ENCODE results near the gene AXL.
A peak's percentile ranks its signal among the peaks of the same experiment; 100 is the strongest.

The AXL gene

DNA sequence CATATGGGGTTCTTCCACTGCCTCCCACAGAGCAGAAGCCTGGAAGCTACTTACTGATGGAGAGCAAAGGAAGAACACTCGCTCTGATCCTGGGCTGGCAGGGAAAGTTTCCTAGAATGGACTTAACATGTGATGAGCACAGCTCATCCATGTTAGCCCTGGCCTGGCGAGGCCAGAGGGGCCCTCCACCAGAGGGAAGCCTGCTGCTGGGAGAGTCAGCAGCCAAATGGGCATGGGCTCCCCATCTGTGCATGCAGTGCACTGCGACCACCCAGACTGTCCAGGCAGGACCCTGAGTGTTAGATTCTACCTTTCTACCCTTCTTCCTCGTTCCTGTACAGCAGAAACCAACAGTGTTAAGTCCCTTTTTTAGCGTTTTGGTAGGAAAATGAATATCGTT, 54.1 kb downstream of the AXL start:
- no peak overlapping the region for H3K18ac ChIP-seq (ENCODE audit: low read length)
- H4K91ac ChIP-seq (ENCODE audit: low read depth, low read length): no peak overlapping the region
- no CpG with 5 or more reads among the region's 6 CpGs for WGBS (ENCODE audit: extremely low coverage, insufficient coverage, insufficient read length)
- H4K8ac ChIP-seq (ENCODE audit: low read depth, low read length): no peak overlapping the region
- no peak overlapping the region for H3K27ac ChIP-seq (ENCODE audit: low read depth, low read length)
- no peaks in the 10 kb centered on the region for H3K79me1 ChIP-seq (ENCODE audit: low read length)
- H3K4me1 ChIP-seq (ENCODE audit: control insufficient read depth in 1 of 2, insufficient read depth in 2 of 2, low read length in 2 of 2): no peaks in the 10 kb centered on the region
- no peak for DNase-seq
- H4K12ac ChIP-seq (ENCODE audit: low read depth, low read length): no peak overlapping the region
- no peak overlapping the region for H3K23ac ChIP-seq (ENCODE audit: low read length)
- no peak overlapping the region for H3K4ac ChIP-seq (ENCODE audit: low read depth, low read length)
- no peak overlapping the region for H3K14ac ChIP-seq (ENCODE audit: low read length)
- H3K27me3 ChIP-seq (ENCODE audit: insufficient read depth, low read length): no peaks in the 10 kb centered on the region
- H2BK12ac ChIP-seq (ENCODE audit: low read length): no peak overlapping the region
- H3K79me2 ChIP-seq (ENCODE audit: control insufficient read depth, insufficient read depth, low read length, poor library complexity): no peaks in the 10 kb centered on the region
- no peak overlapping the region for H2AFZ ChIP-seq (ENCODE audit: insufficient read depth, low read length, poor library complexity)
- no peak overlapping the region for H3K4me2 ChIP-seq (ENCODE audit: low read length)
- no peak overlapping the region for H2BK120ac ChIP-seq (ENCODE audit: insufficient read depth, low read length, poor library complexity)
- H3K4me3 ChIP-seq (ENCODE audit: low read depth, low read length): no peak overlapping the region
- H2BK5ac ChIP-seq (ENCODE audit: low read depth, low read length, poor library complexity): no peak overlapping the region
- no peaks in the 10 kb centered on the region for H3K9me3 ChIP-seq (ENCODE audit: insufficient read depth, low read depth, low read length)
- H3K9ac ChIP-seq (ENCODE audit: low read length): no peak overlapping the region
- H2AK5ac ChIP-seq (ENCODE audit: low read length): no peak overlapping the region
- H3K36me3 ChIP-seq (ENCODE audit: control insufficient read depth in 1 of 2, insufficient read depth in 2 of 2, low read length in 2 of 2): peaks cover 74 to 88% of the 10 kb centered on the region in 2 experiments

DNA sequence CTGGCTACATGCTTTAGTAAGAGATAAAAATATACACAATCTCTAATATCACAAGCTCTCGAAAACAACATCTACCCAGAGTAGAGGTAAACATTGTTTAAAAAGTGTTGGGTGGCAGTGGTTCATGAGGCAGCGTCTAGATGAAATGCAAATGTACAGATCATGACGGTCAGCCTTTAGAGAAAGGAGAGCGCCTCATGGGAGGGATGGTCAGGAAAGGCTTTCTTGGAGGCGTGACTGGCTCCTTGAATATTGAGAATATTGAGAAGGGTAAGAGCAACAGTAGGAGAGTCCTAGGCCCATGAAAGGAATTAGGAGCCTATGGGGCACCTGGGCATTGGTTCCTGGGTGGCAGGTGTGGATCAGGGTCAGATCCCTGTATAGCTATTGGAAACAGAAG, 55.8 kb downstream of the AXL start:
- H4K8ac ChIP-seq (ENCODE audit: low read depth, low read length): no peak overlapping the region
- no peak overlapping the region for H3K18ac ChIP-seq (ENCODE audit: low read length)
- H3K23ac ChIP-seq (ENCODE audit: low read length): no peak overlapping the region
- H2BK12ac ChIP-seq (ENCODE audit: low read length): no peak overlapping the region
- H2AFZ ChIP-seq (ENCODE audit: insufficient read depth, low read length, poor library complexity): no peak overlapping the region
- no CpG with 5 or more reads among the region's 5 CpGs for WGBS (ENCODE audit: extremely low coverage, insufficient coverage, insufficient read length)
- no peaks in the 10 kb centered on the region for H3K79me1 ChIP-seq (ENCODE audit: low read length)
- no peak overlapping the region for H3K27ac ChIP-seq (ENCODE audit: low read depth, low read length)
- no peak overlapping the region for H4K91ac ChIP-seq (ENCODE audit: low read depth, low read length)
- H3K4me2 ChIP-seq (ENCODE audit: low read length): no peak overlapping the region
- H3K36me3 ChIP-seq (ENCODE audit: control insufficient read depth in 1 of 2, insufficient read depth in 2 of 2, low read length in 2 of 2): peaks cover 75 to 87% of the 10 kb centered on the region in 2 experiments
- H3K4ac ChIP-seq (ENCODE audit: low read depth, low read length): no peak overlapping the region
- H3K9me3 ChIP-seq (ENCODE audit: insufficient read depth, low read depth, low read length): peaks cover 2% of the 10 kb centered on the region
- H2BK120ac ChIP-seq (ENCODE audit: insufficient read depth, low read length, poor library complexity): no peak overlapping the region
- no peak overlapping the region for H3K9ac ChIP-seq (ENCODE audit: low read length)
- H4K12ac ChIP-seq (ENCODE audit: low read depth, low read length): no peak overlapping the region
- no peaks in the 10 kb centered on the region for H3K27me3 ChIP-seq (ENCODE audit: insufficient read depth, low read length)
- no peak overlapping the region for H3K4me3 ChIP-seq (ENCODE audit: low read depth, low read length)
- H3K79me2 ChIP-seq (ENCODE audit: control insufficient read depth, insufficient read depth, low read length, poor library complexity): no peaks in the 10 kb centered on the region
- H2AK5ac ChIP-seq (ENCODE audit: low read length): no peak overlapping the region
- no peaks in the 10 kb centered on the region for H3K4me1 ChIP-seq (ENCODE audit: control insufficient read depth in 1 of 2, insufficient read depth in 2 of 2, low read length in 2 of 2)
- no peak for DNase-seq
- H2BK5ac ChIP-seq (ENCODE audit: low read depth, low read length, poor library complexity): no peak overlapping the region
- H3K14ac ChIP-seq (ENCODE audit: low read length): no peak overlapping the region

DNA sequence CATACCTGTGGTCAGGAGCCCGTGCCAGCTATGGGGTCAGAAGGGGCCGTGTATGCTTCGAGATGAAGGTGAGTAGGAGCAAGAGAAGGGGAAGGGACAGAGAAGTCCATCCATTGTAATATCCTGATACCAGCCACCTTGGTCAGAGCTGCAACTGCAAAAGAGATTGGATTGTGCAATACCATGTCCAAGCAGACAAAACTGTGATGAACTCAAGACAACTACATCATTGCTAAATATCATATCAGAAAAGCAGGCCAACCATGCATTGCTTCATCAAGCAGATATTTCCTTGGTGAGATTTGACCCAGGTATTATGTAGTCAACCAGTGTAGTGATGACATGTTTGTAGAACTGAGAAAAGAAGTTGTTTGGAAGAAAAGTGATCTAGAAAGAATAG, 57.2 kb downstream of the AXL start:
- Histone ChIP-seq H3K4me3 (ENCODE audit: low read depth, low read length) (no peak overlapping the region), H3K79me1 (ENCODE audit: low read length) (no peaks in the 10 kb centered on the region), H3K23ac (ENCODE audit: low read length) (no peak overlapping the region), H3K4ac (ENCODE audit: low read depth, low read length) (no peak overlapping the region), H3K4me2 (ENCODE audit: low read length) (no peak overlapping the region), H3K27me3 (ENCODE audit: insufficient read depth, low read length) (no peaks in the 10 kb centered on the region), H3K9ac (ENCODE audit: low read length) (no peak overlapping the region), H4K91ac (ENCODE audit: low read depth, low read length) (no peak overlapping the region), H3K4me1 (ENCODE audit: control insufficient read depth in 1 of 2, insufficient read depth in 2 of 2, low read length in 2 of 2) (no peaks in the 10 kb centered on the region), H3K9me3 (ENCODE audit: insufficient read depth, low read depth, low read length) (peaks cover 2% of the 10 kb centered on the region), H2BK120ac (ENCODE audit: insufficient read depth, low read length, poor library complexity) (no peak overlapping the region), H2AFZ (ENCODE audit: insufficient read depth, low read length, poor library complexity) (no peak overlapping the region), H2BK5ac (ENCODE audit: low read depth, low read length, poor library complexity) (no peak overlapping the region), H3K27ac (ENCODE audit: low read depth, low read length) (no peak overlapping the region), H3K18ac (ENCODE audit: low read length) (no peak overlapping the region), H4K12ac (ENCODE audit: low read depth, low read length) (no peak overlapping the region), H2BK12ac (ENCODE audit: low read length) (no peak overlapping the region), H2AK5ac (ENCODE audit: low read length) (no peak overlapping the region), H3K36me3 (ENCODE audit: control insufficient read depth in 1 of 2, insufficient read depth in 2 of 2, low read length in 2 of 2) (peaks cover 70 to 86% of the 10 kb centered on the region in 2 experiments), H3K14ac (ENCODE audit: low read length) (no peak overlapping the region), H3K79me2 (ENCODE audit: control insufficient read depth, insufficient read depth, low read length, poor library complexity) (no peaks in the 10 kb centered on the region), H4K8ac (ENCODE audit: low read depth, low read length) (no peak overlapping the region)
- no CpG with 5 or more reads among the region's 3 CpGs for whole genome bisulfite sequencing (ENCODE audit: extremely low coverage, insufficient coverage, insufficient read length)
- peak in 1 of 2 donors; percentile 6 for DNase-seq

DNA sequence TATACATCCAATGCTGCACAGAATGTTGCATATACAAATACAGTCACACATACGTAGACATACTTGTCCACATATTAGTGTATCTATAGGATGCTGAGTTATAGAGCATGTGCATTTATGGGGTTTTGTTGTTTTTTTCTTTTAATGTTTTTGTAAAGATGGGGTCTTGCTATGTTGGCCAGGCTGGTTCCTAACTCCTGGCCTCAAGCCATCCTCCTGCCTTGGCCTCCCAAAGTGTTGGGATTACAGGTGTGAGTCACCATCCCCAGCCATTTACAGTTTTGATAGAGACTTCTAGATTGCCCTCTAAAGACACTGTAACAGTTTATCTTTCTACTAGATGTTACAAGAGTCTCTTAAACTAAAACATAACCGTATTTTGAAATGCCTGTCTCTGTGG, 59.5 kb downstream of the AXL start:
- no CpG with 5 or more reads among the region's 2 CpGs for WGBS (ENCODE audit: extremely low coverage, insufficient coverage, insufficient read length)
- Histone ChIP-seq H3K4me3 (ENCODE audit: low read depth, low read length) (no peak overlapping the region), H4K12ac (ENCODE audit: low read depth, low read length) (no peak overlapping the region), H3K4me2 (ENCODE audit: low read length) (no peak overlapping the region), H3K79me2 (ENCODE audit: control insufficient read depth, insufficient read depth, low read length, poor library complexity) (no peaks in the 10 kb centered on the region), H3K79me1 (ENCODE audit: low read length) (no peaks in the 10 kb centered on the region), H2BK120ac (ENCODE audit: insufficient read depth, low read length, poor library complexity) (no peak overlapping the region), H3K23ac (ENCODE audit: low read length) (no peak overlapping the region), H2AK5ac (ENCODE audit: low read length) (no peak overlapping the region), H3K27ac (ENCODE audit: low read depth, low read length) (no peak overlapping the region), H4K8ac (ENCODE audit: low read depth, low read length) (no peak overlapping the region), H3K27me3 (ENCODE audit: insufficient read depth, low read length) (no peaks in the 10 kb centered on the region), H2BK12ac (ENCODE audit: low read length) (no peak overlapping the region), H3K36me3 (ENCODE audit: control insufficient read depth in 1 of 2, insufficient read depth in 2 of 2, low read length in 2 of 2) (peaks cover 61 to 79% of the 10 kb centered on the region in 2 experiments), H2AFZ (ENCODE audit: insufficient read depth, low read length, poor library complexity) (no peak overlapping the region), H3K9me3 (ENCODE audit: insufficient read depth, low read depth, low read length) (peaks cover 2% of the 10 kb centered on the region), H3K9ac (ENCODE audit: low read length) (no peak overlapping the region), H4K91ac (ENCODE audit: low read depth, low read length) (no peak overlapping the region), H3K14ac (ENCODE audit: low read length) (no peak overlapping the region), H2BK5ac (ENCODE audit: low read depth, low read length, poor library complexity) (no peak overlapping the region), H3K4me1 (ENCODE audit: control insufficient read depth in 1 of 2, insufficient read depth in 2 of 2, low read length in 2 of 2) (no peaks in the 10 kb centered on the region), H3K4ac (ENCODE audit: low read depth, low read length) (no peak overlapping the region), H3K18ac (ENCODE audit: low read length) (no peak overlapping the region)
- no peak for DNase-seq

All from trophoblast cell (in vitro differentiated cells and primary cell).